Measurements from ENCODE around the gene NCKAP5.

NCKAP5 gene

GRCh38 chr2:133193544-133194361, 374.5 kb downstream of the NCKAP5 start:
- no peak for DNase-seq

- no peak for DNase-seq
Observed at GRCh38 chr2:133192028-133192427, 376.2 kb downstream of the NCKAP5 start.

GRCh38 chr2:133177196-133177595, 391.1 kb downstream of the NCKAP5 start:
- DNase-seq = no peak

GRCh38 chr2:133175926-133176325, 392.3 kb downstream of the NCKAP5 start:
- no peak for DNase-seq

- DNase-seq = no peak
Observed at GRCh38 chr2:133173224-133173623, 395.0 kb downstream of the NCKAP5 start.

- peak; percentile 61 for DNase-seq
Observed at GRCh38 chr2:133171393-133172004, 396.8 kb downstream of the NCKAP5 start.

GRCh38 chr2:133169274-133169912, 398.9 kb downstream of the NCKAP5 start:
- no peak for DNase-seq

- DNase-seq = no peak
Observed at GRCh38 chr2:133167990-133168389, 400.3 kb downstream of the NCKAP5 start.

- DNase-seq = no peak
Observed at GRCh38 chr2:133167223-133167622, 401.0 kb downstream of the NCKAP5 start.

- no peak for DNase-seq
Observed at GRCh38 chr2:133166031-133166430, 402.2 kb downstream of the NCKAP5 start.

- DNase-seq = no peak
Observed at GRCh38 chr2:133163111-133163510, 405.2 kb downstream of the NCKAP5 start.

GRCh38 chr2:133158442-133158841, 409.8 kb downstream of the NCKAP5 start:
- no peak for DNase-seq

- DNase-seq = peak; percentile 1
Observed at GRCh38 chr2:133158024-133158423, 410.2 kb downstream of the NCKAP5 start.

- no peak for DNase-seq
Observed at GRCh38 chr2:133157141-133157540, 411.1 kb downstream of the NCKAP5 start.

- DNase-seq = no peak
Observed at GRCh38 chr2:133152801-133153200, 415.5 kb downstream of the NCKAP5 start.

- DNase-seq = no peak
Observed at GRCh38 chr2:133148187-133148586, 420.1 kb downstream of the NCKAP5 start.

GRCh38 chr2:133146893-133147292, 421.4 kb downstream of the NCKAP5 start:
- DNase-seq = peak; percentile 1

GRCh38 chr2:133143645-133144044, 424.6 kb downstream of the NCKAP5 start:
- DNase-seq = no peak

- no peak for DNase-seq
Observed at GRCh38 chr2:133142087-133142486, 426.2 kb downstream of the NCKAP5 start.

- DNase-seq = no peak
Observed at GRCh38 chr2:133140620-133141019, 427.6 kb downstream of the NCKAP5 start.

GRCh38 chr2:133139847-133140533, 428.3 kb downstream of the NCKAP5 start:
- peak; percentile 0 for DNase-seq

- DNase-seq = no peak
Observed at GRCh38 chr2:133138693-133139092, 429.6 kb downstream of the NCKAP5 start.

- no peak for DNase-seq
Observed at GRCh38 chr2:133135035-133135654, 433.1 kb downstream of the NCKAP5 start.
